ENCODE results near the gene PRDM16. TPM values are rescaled to one million over a fixed set of nuclear protein-coding genes. Genes with fewer than 3 reads are reported as not detected.

The PRDM16 gene
- polyA plus RNA-seq, 6 donors from 2014 or later: not detected

- H3K4me1 Mint-ChIP-seq: peaks cover 0 to 12% (median 9%) of the 10 kb centered on the region in 3 donors
- no peak overlapping the region for H3K27ac Mint-ChIP-seq
- no peak overlapping the region for H3K4me3 Mint-ChIP-seq
- peaks cover 10 to 26% (median 11%) of the 10 kb centered on the region in 3 donors for H3K27me3 Mint-ChIP-seq
- no peak for DNase-seq
- no peaks in the 10 kb centered on the region for H3K36me3 Mint-ChIP-seq
- ATAC-seq (ENCODE audit: low read depth in 2 of 2): no peak
- no peaks in the 10 kb centered on the region for H3K9me3 Mint-ChIP-seq
Measured at GRCh38 chr1:3167255-3167654, 98.3 kb downstream of the PRDM16 start.

DNA sequence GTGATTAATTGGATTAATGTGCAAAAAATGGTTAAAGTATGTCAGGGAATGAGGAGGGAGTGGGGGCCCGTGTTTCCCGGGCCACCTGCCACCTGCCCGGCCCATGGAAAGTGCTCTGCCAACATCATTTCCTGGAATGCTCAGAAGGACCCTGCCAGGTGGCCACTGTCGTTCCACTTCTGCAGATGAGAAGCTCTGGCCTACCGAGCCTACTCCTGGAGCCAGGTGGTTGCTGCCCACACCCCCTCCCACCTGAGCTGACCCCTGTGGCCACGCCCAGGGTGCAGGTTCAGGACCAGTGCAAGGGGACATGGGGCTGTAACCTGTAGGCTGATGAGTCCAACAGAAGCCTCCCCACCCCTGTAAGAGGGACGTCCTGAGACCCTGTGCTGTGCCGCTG is 99.7 kb downstream of the PRDM16 start:
- Mint-ChIP-seq H3K9me3 (no peaks in the 10 kb centered on the region), H3K27me3 (peaks cover 17 to 31% (median 19%) of the 10 kb centered on the region in 3 donors), H3K27ac (peak overlapping the region in 1 of 6 donors; percentile 29), H3K36me3 (no peaks in the 10 kb centered on the region), H3K4me3 (no peak overlapping the region), H3K4me1 (peaks cover 0 to 16% (median 13%) of the 10 kb centered on the region in 3 donors)
- DNase-seq (no peak), ATAC-seq (ENCODE audit: low read depth in 2 of 2) (no peak)

- peaks cover 0 to 16% (median 13%) of the 10 kb centered on the region in 3 donors for H3K4me1 Mint-ChIP-seq
- no peak for ATAC-seq (ENCODE audit: low read depth in 2 of 2)
- no peaks in the 10 kb centered on the region for H3K36me3 Mint-ChIP-seq
- no peak overlapping the region for H3K27ac Mint-ChIP-seq
- no peak for DNase-seq
- peak overlapping the region in 1 of 8 donors; percentile 5 for H3K4me3 Mint-ChIP-seq
- peaks cover 23 to 36% (median 25%) of the 10 kb centered on the region in 3 donors for H3K27me3 Mint-ChIP-seq
- no peaks in the 10 kb centered on the region for H3K9me3 Mint-ChIP-seq
Measured at GRCh38 chr1:3169665-3170356, 100.8 kb downstream of the PRDM16 start.

DNA sequence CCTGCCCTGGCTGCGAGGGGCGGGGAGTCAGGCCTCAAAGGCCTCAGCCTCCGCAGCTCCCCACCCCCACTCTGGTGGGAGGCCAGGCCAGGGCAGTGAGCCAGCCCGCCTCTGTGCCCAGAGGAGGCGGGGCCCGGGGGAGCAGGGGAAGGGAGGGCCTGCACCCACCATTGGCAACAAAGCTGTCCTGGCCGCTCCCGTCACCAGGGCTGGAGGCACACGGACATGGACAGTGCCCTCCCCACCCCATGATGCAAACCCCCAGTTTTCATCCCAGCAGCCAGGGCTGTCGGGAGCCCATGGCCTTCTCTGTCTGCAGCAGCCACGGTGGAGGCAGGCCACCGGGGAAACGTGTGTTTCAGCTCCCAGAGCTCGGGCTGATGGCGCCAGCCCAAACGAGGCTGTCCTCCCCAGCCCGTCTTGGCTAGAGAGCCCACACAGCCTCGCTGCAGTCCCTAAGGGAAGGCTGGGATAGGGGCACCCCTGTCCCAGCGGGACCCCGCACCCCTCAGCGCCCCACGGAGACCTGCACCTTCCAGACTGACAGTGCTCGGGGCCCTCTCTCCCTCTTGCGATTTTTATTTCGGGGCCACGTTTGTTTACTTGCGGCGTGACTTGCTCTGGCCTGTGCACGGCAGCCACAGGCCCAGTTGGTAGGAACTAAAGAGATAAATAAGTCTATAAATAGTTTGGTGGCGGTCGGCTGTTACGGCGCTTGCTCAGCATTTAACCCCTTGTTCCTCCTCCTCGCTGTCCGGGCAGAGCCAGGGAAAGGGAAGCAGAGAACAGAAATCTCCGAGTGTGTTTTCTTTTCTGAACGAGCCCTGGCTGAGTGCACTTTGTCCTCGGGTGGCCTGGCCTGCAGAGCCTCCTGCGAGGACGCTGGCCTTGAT is 101.8 kb downstream of the PRDM16 start:
- Mint-ChIP-seq H3K27ac (peak overlapping the region in 1 of 6 donors; percentile 82), H3K36me3 (no peaks in the 10 kb centered on the region), H3K4me3 (peak overlapping the region in 6 of 8 donors; percentile 52 to 89 (median 74)), H3K27me3 (peaks cover 23 to 36% (median 25%) of the 10 kb centered on the region in 3 donors), H3K4me1 (peaks cover 0 to 16% (median 13%) of the 10 kb centered on the region in 3 donors), H3K9me3 (no peaks in the 10 kb centered on the region)
- DNase-seq: no peak
- no peak for ATAC-seq (ENCODE audit: low read depth in 2 of 2)

DNA sequence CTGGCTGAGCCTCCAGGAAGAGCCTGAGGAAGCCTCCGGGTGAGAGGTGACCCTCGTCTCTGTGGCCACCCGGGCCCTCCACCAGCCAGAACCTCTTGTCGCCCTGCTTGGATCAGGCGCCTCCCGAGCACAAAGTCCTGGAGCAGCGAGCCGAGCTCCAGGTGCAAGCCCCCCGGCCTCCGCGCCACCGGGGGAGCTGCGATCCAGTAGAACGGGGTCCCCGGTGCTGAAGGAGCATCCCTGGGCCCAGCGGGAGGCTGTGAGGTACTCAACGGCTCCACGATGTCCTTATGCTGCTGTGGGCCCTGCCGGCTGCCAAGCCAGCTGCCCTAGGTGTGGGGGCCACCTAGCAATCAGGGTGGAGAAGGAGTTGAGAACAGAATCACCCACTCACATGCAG is 102.8 kb downstream of the PRDM16 start:
- no peaks in the 10 kb centered on the region for H3K36me3 Mint-ChIP-seq
- H3K4me3 Mint-ChIP-seq: peak overlapping the region in 1 of 8 donors; percentile 52
- DNase-seq (no peak), ATAC-seq (ENCODE audit: low read depth in 2 of 2) (no peak)
- peaks cover 23 to 36% (median 24%) of the 10 kb centered on the region in 3 donors for H3K27me3 Mint-ChIP-seq
- no peak overlapping the region for H3K27ac Mint-ChIP-seq
- peaks cover 0 to 16% (median 13%) of the 10 kb centered on the region in 3 donors for H3K4me1 Mint-ChIP-seq
- H3K9me3 Mint-ChIP-seq: no peaks in the 10 kb centered on the region

GRCh38 chr1:3172431-3173380 is 103.7 kb downstream of the PRDM16 start:
- Mint-ChIP-seq H3K36me3 (no peaks in the 10 kb centered on the region), H3K27ac (no peak overlapping the region), H3K4me1 (peaks cover 0 to 16% (median 13%) of the 10 kb centered on the region in 3 donors), H3K4me3 (peak overlapping the region in 1 of 8 donors; percentile 42), H3K27me3 (peaks cover 21 to 36% (median 23%) of the 10 kb centered on the region in 3 donors), H3K9me3 (peaks cover 0 to under 1% (median 0%) of the 10 kb centered on the region in 7 donors)
- DNase-seq: no peak
- no peak for ATAC-seq (ENCODE audit: low read depth in 2 of 2)

DNA sequence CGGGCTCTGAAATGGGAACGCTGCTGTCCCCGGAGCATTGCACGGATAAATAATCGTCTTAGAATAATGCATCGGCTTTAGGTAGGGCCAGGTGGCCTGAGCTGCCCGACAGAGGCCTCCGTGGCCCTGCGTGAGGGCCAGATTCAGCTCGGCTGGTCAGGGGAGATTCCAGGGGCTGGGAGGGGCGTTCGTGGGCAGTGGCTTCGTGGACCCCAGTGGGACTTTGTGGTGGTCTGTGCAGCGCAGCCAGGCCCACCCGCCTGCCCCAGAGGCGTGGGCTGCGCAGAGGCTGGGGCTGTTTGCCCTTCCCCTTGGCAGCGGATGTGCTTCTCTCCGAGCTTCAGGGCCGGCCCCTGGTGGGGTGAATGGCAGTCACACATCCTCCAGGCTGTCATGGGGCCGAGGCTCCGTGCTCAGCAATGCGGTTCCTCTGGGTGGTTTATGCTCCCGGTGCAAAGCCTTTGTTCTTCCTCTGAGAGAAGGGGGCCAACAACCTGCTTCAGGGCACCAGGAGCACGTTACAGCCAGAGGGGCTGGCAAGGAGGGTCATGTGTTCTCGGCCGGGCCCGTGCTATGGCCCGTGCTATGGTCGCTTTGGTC is 104.5 kb downstream of the PRDM16 start:
- H3K27me3 Mint-ChIP-seq: peaks cover 21 to 36% (median 23%) of the 10 kb centered on the region in 3 donors
- H3K27ac Mint-ChIP-seq: no peak overlapping the region
- peak overlapping the region in 2 of 8 donors; percentile 27 to 38 for H3K4me3 Mint-ChIP-seq
- no peak for DNase-seq
- peaks cover 0 to 16% (median 13%) of the 10 kb centered on the region in 3 donors for H3K4me1 Mint-ChIP-seq
- peaks cover 0 to 3% (median 0%) of the 10 kb centered on the region in 7 donors for H3K9me3 Mint-ChIP-seq
- H3K36me3 Mint-ChIP-seq: no peaks in the 10 kb centered on the region
- no peak for ATAC-seq (ENCODE audit: low read depth in 2 of 2)

- Mint-ChIP-seq H3K27me3 (peaks cover 21 to 36% (median 23%) of the 10 kb centered on the region in 3 donors), H3K27ac (no peak overlapping the region), H3K4me1 (peaks cover 0 to 16% (median 13%) of the 10 kb centered on the region in 3 donors), H3K9me3 (peaks cover 0 to 3% (median 0%) of the 10 kb centered on the region in 7 donors), H3K4me3 (no peak overlapping the region), H3K36me3 (no peaks in the 10 kb centered on the region)
- DNase-seq (no peak), ATAC-seq (ENCODE audit: low read depth in 2 of 2) (no peak)
Measured at GRCh38 chr1:3174487-3175247, 105.7 kb downstream of the PRDM16 start.

- Mint-ChIP-seq H3K27me3 (peaks cover 21 to 36% (median 23%) of the 10 kb centered on the region in 3 donors), H3K4me1 (peaks cover 0 to 16% (median 13%) of the 10 kb centered on the region in 3 donors), H3K4me3 (no peak overlapping the region), H3K9me3 (peaks cover 0 to 3% (median 0%) of the 10 kb centered on the region in 7 donors), H3K36me3 (no peaks in the 10 kb centered on the region), H3K27ac (no peak overlapping the region)
- DNase-seq: no peak
- ATAC-seq (ENCODE audit: low read depth in 2 of 2): no peak
Measured at GRCh38 chr1:3175486-3175885, 106.5 kb downstream of the PRDM16 start.

DNA sequence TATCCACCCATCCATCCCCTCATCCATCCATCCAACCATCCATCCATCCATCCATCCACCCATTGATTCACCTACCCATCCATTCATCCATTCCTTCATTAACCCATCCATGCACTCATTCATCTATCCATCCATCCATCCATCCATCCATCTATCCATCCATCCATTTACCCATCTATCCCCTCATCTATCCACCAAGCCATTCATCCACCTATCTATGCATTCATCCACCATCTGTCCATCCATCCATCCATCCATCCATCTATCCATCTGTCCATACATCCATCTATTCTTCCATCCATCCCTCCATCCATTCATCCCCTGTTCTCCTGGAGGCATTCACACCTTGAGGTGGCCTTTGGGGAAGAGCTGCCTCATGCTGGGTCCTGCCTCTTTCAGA is 107.0 kb downstream of the PRDM16 start:
- Mint-ChIP-seq H3K9me3 (peaks cover 0 to 3% (median 0%) of the 10 kb centered on the region in 7 donors), H3K36me3 (no peaks in the 10 kb centered on the region), H3K27me3 (peaks cover 19 to 32% (median 23%) of the 10 kb centered on the region in 3 donors), H3K27ac (no peak overlapping the region), H3K4me3 (no peak overlapping the region), H3K4me1 (peaks cover 0 to 13% (median 9%) of the 10 kb centered on the region in 3 donors)
- DNase-seq (no peak), ATAC-seq (ENCODE audit: low read depth in 2 of 2) (no peak)

- Mint-ChIP-seq H3K4me1 (peaks cover 0 to 5% (median 5%) of the 10 kb centered on the region in 3 donors), H3K9me3 (peaks cover 0 to 3% (median 0%) of the 10 kb centered on the region in 7 donors), H3K4me3 (no peak overlapping the region), H3K27ac (no peak overlapping the region), H3K36me3 (no peaks in the 10 kb centered on the region), H3K27me3 (peaks cover 17 to 24% (median 21%) of the 10 kb centered on the region in 3 donors)
- ATAC-seq (ENCODE audit: low read depth in 2 of 2) (no peak), DNase-seq (no peak)
Measured at GRCh38 chr1:3176820-3177219, 107.8 kb downstream of the PRDM16 start.

- ATAC-seq (ENCODE audit: low read depth in 2 of 2): no peak
- Mint-ChIP-seq H3K36me3 (no peaks in the 10 kb centered on the region), H3K9me3 (peaks cover 0 to 3% (median 0%) of the 10 kb centered on the region in 7 donors), H3K27ac (no peak overlapping the region), H3K27me3 (peaks cover 6 to 21% (median 7%) of the 10 kb centered on the region in 3 donors), H3K4me3 (no peak overlapping the region), H3K4me1 (no peaks in the 10 kb centered on the region)
- DNase-seq: no peak
Measured at GRCh38 chr1:3178279-3178678, 109.3 kb downstream of the PRDM16 start.

Measured in naive B cell (primary cell).